Measurements from ENCODE around the gene SLC18A2. TPM values are rescaled to one million over a fixed set of nuclear protein-coding genes. Genes with fewer than 3 reads are reported as not detected.
A peak's percentile ranks its signal among the peaks of the same experiment; 100 is the strongest.

Gene SLC18A2
- under 1 TPM; 0.24 TPM for total RNA-seq
- polyA plus RNA-seq (2013, experiment 1 of 2), result 0.75 TPM
- polyA plus RNA-seq (2013, experiment 2 of 2), result 0.37 TPM
- long read RNA-seq, experiment 1, partial matches to known transcripts, result 0 of 1 reads
- long read RNA-seq, experiment 1, other reads (novel, unspliced or antisense), result 0 of 1 reads
- long read RNA-seq, experiment 2, partial matches to known transcripts, result 0 of 2 reads
- long read RNA-seq, experiment 2, other reads (novel, unspliced or antisense), result 0 of 2 reads
- long read RNA-seq, experiment 3, transcript SLC18A2-201 (16 exons, 3,872 nt), result major isoform, 5 of 30 reads
- long read RNA-seq, experiment 3, partial matches to known transcripts, result 1 of 30 reads
- long read RNA-seq, experiment 3, other reads (novel, unspliced or antisense), result 24 of 30 reads
- long read RNA-seq, experiment 4, result 0 reads

- Histone ChIP-seq H3K27me3 (ENCODE audit: control insufficient read depth, insufficient read depth, low read length, poor library complexity, severe bottlenecking) (peaks cover 82% of the 10 kb centered on the region), H3K27ac (ENCODE audit: low read depth, low read length) (no peak within 1 kb of the TSS), H3K36me3 (ENCODE audit: control insufficient read depth, insufficient read depth, low read length) (no peaks in the 10 kb centered on the region), H3K9me3 (ENCODE audit: control insufficient read depth, low read length) (no peaks in the 10 kb centered on the region), H3K4me3 (ENCODE audit: low read length) (peak within 1 kb of the TSS; percentile 56), H3K4me1 (ENCODE audit: control insufficient read depth, insufficient read depth, low read length) (no peaks in the 10 kb centered on the region), H3K9ac (ENCODE audit: extremely low read depth, low read length, poor library complexity, severe bottlenecking) (no peak within 1 kb of the TSS)
- 2 to 3% methylated on average over 19 to 93 of the region's 93 CpGs for WGBS, 2 experiments (ENCODE audit: insufficient coverage in 1 of 2, insufficient read length in 1 of 2)
- Mint-ChIP-seq H3K9me3 (no peaks in the 10 kb centered on the region), H3K27me3 (ENCODE audit: insufficient read depth) (peaks cover 81% of the 10 kb centered on the region), H3K27ac (no peak within 1 kb of the TSS), H3K4me3 (peak within 1 kb of the TSS; percentile 51), H3K4me1 (no peaks in the 10 kb centered on the region), H3K36me3 (ENCODE audit: low read depth) (no peaks in the 10 kb centered on the region)
- peak; percentile 77 for DNase-seq
- no peak for TF ChIP-seq CTCF (conservative IDR thresholded peaks at IDR 0.05)
Measured at GRCh38 chr10:117240621-117241529, at the start of gene SLC18A2. SLC18A2 (plus strand) TSS chr10:117241114; CDS start chr10:117241694, 580 bp downstream.

GRCh38 chr10:117197189-117197588 is 43.7 kb upstream of the SLC18A2 start, which contains the start of gene KCNK18:
KCNK18 (plus strand) TSS chr10:117197489; CDS start chr10:117197489, 0 bp downstream.
- Histone ChIP-seq H3K27ac (ENCODE audit: low read depth, low read length) (no peak within 1 kb of the TSS), H3K4me3 (ENCODE audit: low read length) (no peak within 1 kb of the TSS), H3K36me3 (ENCODE audit: control insufficient read depth, insufficient read depth, low read length) (no peaks in the 10 kb centered on the region), H3K9me3 (ENCODE audit: control insufficient read depth, low read length) (no peaks in the 10 kb centered on the region), H3K9ac (ENCODE audit: extremely low read depth, low read length, poor library complexity, severe bottlenecking) (no peak within 1 kb of the TSS), H3K4me1 (ENCODE audit: control insufficient read depth, insufficient read depth, low read length) (peaks cover 5% of the 10 kb centered on the region), H3K27me3 (ENCODE audit: control insufficient read depth, insufficient read depth, low read length, poor library complexity, severe bottlenecking) (no peaks in the 10 kb centered on the region)
- DNase-seq, result no peak
- H3K4me3 Mint-ChIP-seq, result no peak within 1 kb of the TSS
- no peak for TF ChIP-seq CTCF (conservative IDR thresholded peaks at IDR 0.05)
- H3K27ac Mint-ChIP-seq, result no peak within 1 kb of the TSS
- peaks cover 10% of the 10 kb centered on the region for H3K4me1 Mint-ChIP-seq
- no peaks in the 10 kb centered on the region for H3K36me3 Mint-ChIP-seq (ENCODE audit: low read depth)
- peaks cover 3% of the 10 kb centered on the region for H3K27me3 Mint-ChIP-seq (ENCODE audit: insufficient read depth)
- 93% methylated on average over 12 of the region's 12 CpGs; no CpG with 5 or more reads in 1 of the 2 experiments for WGBS, 2 experiments (ENCODE audit: insufficient coverage in 1 of 2, insufficient read length in 1 of 2)
- no peaks in the 10 kb centered on the region for H3K9me3 Mint-ChIP-seq

- Histone ChIP-seq H3K4me3 (ENCODE audit: low read length) (no peak overlapping the region), H3K9ac (ENCODE audit: extremely low read depth, low read length, poor library complexity, severe bottlenecking) (no peak overlapping the region), H3K36me3 (ENCODE audit: control insufficient read depth, insufficient read depth, low read length) (no peaks in the 10 kb centered on the region), H3K4me1 (ENCODE audit: control insufficient read depth, insufficient read depth, low read length) (peaks cover 5% of the 10 kb centered on the region), H3K9me3 (ENCODE audit: control insufficient read depth, low read length) (no peaks in the 10 kb centered on the region), H3K27me3 (ENCODE audit: control insufficient read depth, insufficient read depth, low read length, poor library complexity, severe bottlenecking) (no peaks in the 10 kb centered on the region), H3K27ac (ENCODE audit: low read depth, low read length) (no peak overlapping the region)
- Mint-ChIP-seq H3K4me3 (no peak overlapping the region), H3K4me1 (peaks cover 10% of the 10 kb centered on the region), H3K27ac (no peak overlapping the region), H3K27me3 (ENCODE audit: insufficient read depth) (peaks cover 3% of the 10 kb centered on the region), H3K9me3 (no peaks in the 10 kb centered on the region), H3K36me3 (ENCODE audit: low read depth) (no peaks in the 10 kb centered on the region)
- WGBS, 2 experiments (ENCODE audit: insufficient coverage in 1 of 2, insufficient read length in 1 of 2), result 56 to 60% methylated on average over 1 to 4 of the region's 4 CpGs
- peak; percentile 64 for DNase-seq
- no peak for TF ChIP-seq CTCF (conservative IDR thresholded peaks at IDR 0.05)
Measured at GRCh38 chr10:117198088-117198487, 42.8 kb upstream of the SLC18A2 start.

Data from endodermal cell (in vitro differentiated cells).